ENCODE measurements around the gene ANKLE2. TPM values are rescaled to one million over a fixed set of nuclear protein-coding genes. Genes with fewer than 3 reads are reported as not detected.

ANKLE2 gene
- total and polyA plus RNA-seq, 2 of the 13 experiments (the other 11 are each of a cell fraction or from before 2014, with no cell fraction given): 35.3 to 37.1 TPM

- no peaks in the 10 kb centered on the region for H3K27me3 ChIP-seq (ENCODE audit: control insufficient read depth in 1 of 2, insufficient read depth in 2 of 2, low read length in 2 of 2)
- H3K9me3 ChIP-seq (ENCODE audit: low read length): no peaks in the 10 kb centered on the region
- ATAC-seq (no peak), DNase-seq (ENCODE audit: low spot score) (no peak), FAIRE-seq (no peak)
- no peaks in the 10 kb centered on the region for H4K20me1 ChIP-seq (ENCODE audit: insufficient read depth, low read length)
- ChIA-PET CTCF (ENCODE audit: low intra/inter-chr PET ratio, low total read pairs) (no interaction called here), POLR2A (no interaction called here)
- no peak overlapping the region for H2AFZ ChIP-seq (ENCODE audit: low read length)
- intact Hi-C loops (cut with micrococcal nuclease; ENCODE audit: unreplicated experiment) (no loop called here), in situ Hi-C loops (cut with HindIII; ENCODE audit: extremely low pct_ligation_motif_present, low pct_unique_long_range_greater_than_20kb) (no loop called here)
- no peak for TF ChIP-seq ZNF234 (CRISPR knock-in tag; conservative IDR thresholded peaks at IDR 0.05)
- TF ChIP-seq MLX (CRISPR knock-in tag; IDR thresholded peaks at IDR 0.05): no peak
- H3K79me2 ChIP-seq (ENCODE audit: insufficient read depth, low read length): peaks cover 18% of the 10 kb centered on the region
- no peak overlapping the region for H3K4me3 ChIP-seq (replicated peaks in 1 of 3; ENCODE audit: insufficient read depth in 1 of 3, low read depth in 2 of 3, low read length in 3 of 3)
- WGBS (ENCODE audit: low lambda C conversion rate): 98% methylated on average over 6 of the region's 6 CpGs
- no peak overlapping the region for H3K9ac ChIP-seq (ENCODE audit: insufficient read depth, low read depth, low read length)
- H3K4me1 ChIP-seq (ENCODE audit: insufficient read depth, low read length): peaks cover 9% of the 10 kb centered on the region
- no peak overlapping the region for H3K27ac ChIP-seq (ENCODE audit: extremely low read length, insufficient read depth, low read length)
- peaks cover 2 to 10% of the 10 kb centered on the region in 2 experiments; a peak in 2 of 5 replicates for H3K36me3 ChIP-seq (replicated peaks in 1 of 2; ENCODE audit: control insufficient read depth in 1 of 2, insufficient read depth in 2 of 2, low read length in 2 of 2)
- no peak overlapping the region for H3K4me2 ChIP-seq (ENCODE audit: low read depth, low read length)
- BruUV-seq (replicated peaks): no TSS peak
Observed at GRCh38 chr12:132707241-132707640, 54.4 kb downstream of the ANKLE2 start.

GRCh38 chr12:132703641-132704040 is 58.0 kb downstream of the ANKLE2 start:
- Histone ChIP-seq H3K9me3 (ENCODE audit: low read length) (no peaks in the 10 kb centered on the region), H3K4me2 (ENCODE audit: low read depth, low read length) (no peak overlapping the region), H3K4me3 (replicated peaks in 1 of 3; ENCODE audit: insufficient read depth in 1 of 3, low read depth in 2 of 3, low read length in 3 of 3) (no peak overlapping the region), H3K27ac (ENCODE audit: extremely low read length, insufficient read depth, low read length) (no peak overlapping the region), H3K36me3 (replicated peaks in 1 of 2; ENCODE audit: control insufficient read depth in 1 of 2, insufficient read depth in 2 of 2, low read length in 2 of 2) (peaks cover 9 to 25% of the 10 kb centered on the region in 2 experiments; a peak in 4 of 5 replicates), H3K9ac (ENCODE audit: insufficient read depth, low read depth, low read length) (no peak overlapping the region), H3K79me2 (ENCODE audit: insufficient read depth, low read length) (no peaks in the 10 kb centered on the region), H3K27me3 (ENCODE audit: control insufficient read depth in 1 of 2, insufficient read depth in 2 of 2, low read length in 2 of 2) (no peaks in the 10 kb centered on the region), H3K4me1 (ENCODE audit: insufficient read depth, low read length) (peaks cover 12% of the 10 kb centered on the region; the same call in 1 of the 2 replicates), H2AFZ (ENCODE audit: low read length) (no peak overlapping the region), H4K20me1 (ENCODE audit: insufficient read depth, low read length) (no peaks in the 10 kb centered on the region)
- no TSS peak for BruUV-seq (replicated peaks)
- CTCF ChIA-PET (ENCODE audit: low intra/inter-chr PET ratio, low total read pairs): no interaction called here
- ATAC-seq (no peak), FAIRE-seq (no peak), DNase-seq (ENCODE audit: low spot score) (no peak)
- in situ Hi-C loops (cut with HindIII; ENCODE audit: extremely low pct_ligation_motif_present, low pct_unique_long_range_greater_than_20kb): no loop called here
- intact Hi-C loops (cut with micrococcal nuclease; ENCODE audit: unreplicated experiment): no loop called here
- POLR2A ChIA-PET: no interaction called here
- TF ChIP-seq AGO2 (optimal IDR thresholded peaks at IDR 0.05; ENCODE audit: low read depth, low read length) (peak; percentile 38), PLRG1 (conservative IDR thresholded peaks at IDR 0.05) (no peak)
- WGBS (ENCODE audit: low lambda C conversion rate): 96% methylated on average over 9 of the region's 9 CpGs
